Panc1 (cell line): ENCODE data around the gene INS. TPM values are rescaled to one million over a fixed set of nuclear protein-coding genes. Genes with fewer than 3 reads are reported as not detected.

Experiments
- ATAC-seq: fragments of 200-7000 bp; cut with Tn5 transposase; 2 replicates; pipeline ENCODE4 v1.9.1; 2020; ENCODE audit warnings: mild to moderate bottlenecking, moderate library complexity
- BruUV-seq: library from RNA; stranded (reverse); fragments of 400-500 nt; replicated peaks from 2 replicates; lab custom pipeline; 2021; lab: Mats Ljungman, UMichigan
- CTCF ChIA-PET: fragments of 300-600 bp; sonication (Branson Sonifier 250); formaldehyde crosslinking; loops from one replicate; lab custom pipeline; 2022; ENCODE audit warnings: antibody characterized with exemption; lab: Charles Lee
- POLR2A ChIA-PET: fragments of 300-600 bp; sonication (Branson Sonifier 250); formaldehyde crosslinking; loops from one replicate; lab custom pipeline; 2022; ENCODE audit warnings: antibody characterized with exemption; lab: Charles Lee
- DNase-seq: peaks from one replicate; pipeline ENCODE4 v3.0.0-alpha.2; 2010; ENCODE audit warnings: low read depth, low spot score
- H3K27ac ChIP-seq: 2 replicates; pipeline ENCODE4 v1.5.1; 2011; ENCODE audit warnings: mild to moderate bottlenecking, low read length, inconsistent platforms
- H3K27me3 ChIP-seq: fragments of 200-500 bp; sonication (Bioruptor generic); 2 replicates; pipeline ENCODE4 v1.6.0; 2014; ENCODE audit warnings: low read length, inconsistent platforms; ENCODE audit not compliant: control insufficient read depth, insufficient read depth
- H3K36me3 ChIP-seq: fragments of 200-500 bp; sonication (Bioruptor generic); 2 replicates; pipeline ENCODE4 v1.5.1; 2014; ENCODE audit warnings: inconsistent platforms, mild to moderate bottlenecking, low read length, moderate library complexity; ENCODE audit not compliant: control insufficient read depth, insufficient read depth
- H3K4me1 ChIP-seq: 2 replicates; pipeline ENCODE4 v1.5.1; 2011; ENCODE audit warnings: inconsistent platforms, mild to moderate bottlenecking, low read length, moderate library complexity; ENCODE audit not compliant: control insufficient read depth, insufficient read depth
- H3K4me3 ChIP-seq, 2 experiments: 2 replicates each; pipeline ENCODE4 v1.5.1; 2011 to 2012; ENCODE audit warnings: low read depth in 2 of 2, low read length in 2 of 2, mild to moderate bottlenecking in 2 of 2, inconsistent platforms in 1 of 2, moderate library complexity in 1 of 2
- H3K9me3 ChIP-seq: fragments of 200-500 bp; sonication (Bioruptor generic); 2 replicates; pipeline ENCODE4 v1.5.1; 2014; ENCODE audit warnings: low read depth, mild to moderate bottlenecking, inconsistent platforms, low read length, moderate library complexity; ENCODE audit not compliant: control insufficient read depth, insufficient read depth
- CTCF ChIP-seq: fragments of 450-650 bp; IDR thresholded peaks from 2 replicates; pipeline ENCODE4 v1.5.1; 2017; ENCODE audit warnings: mild to moderate bottlenecking
- POLR2AphosphoS5 ChIP-seq: IDR thresholded peaks from 2 replicates; pipeline ENCODE4 v1.6.1; 2012; ENCODE audit warnings: mild to moderate bottlenecking, low read depth, low read length, moderate library complexity
- REST ChIP-seq, 2 experiments: IDR thresholded peaks; 2 replicates each; pipeline ENCODE4 v1.6.1; 2011 to 2012; ENCODE audit warnings: low read depth in 2 of 2, control low read depth in 1 of 2, low read length in 1 of 2, mild to moderate bottlenecking in 1 of 2, moderate library complexity in 1 of 2; ENCODE audit not compliant: insufficient read depth in 1 of 2
- SIN3A ChIP-seq: IDR thresholded peaks from 2 replicates; pipeline ENCODE4 v1.6.1; 2012; ENCODE audit warnings: low read depth, mild to moderate bottlenecking, low read length, moderate library complexity, borderline replicate concordance; ENCODE audit not compliant: insufficient read depth
- TCF7L2 ChIP-seq: IDR thresholded peaks from 2 replicates; pipeline ENCODE4 v1.6.1; 2011; ENCODE audit warnings: mild to moderate bottlenecking, low read depth, low read length, inconsistent platforms
- in situ Hi-C: cut with HindIII; loops from 2 replicates; pipeline ENCODE4 v1.10.0; 2016; ENCODE audit warnings: low sequenced_read_pairs, low pct_unique_long_range_greater_than_20kb
- intact Hi-C: fragments of 100-400 bp; cut with micrococcal nuclease; formaldehyde crosslinking; loops from one replicate; pipeline ENCODE4 v1.10.0; 2022; ENCODE audit not compliant: unreplicated experiment
- total RNA-seq: library from RNA; stranded (reverse); gene quantifications from one replicate; pipeline ENCODE4 v1.2.1, GENCODE V29; 2021; ENCODE audit not compliant: unreplicated experiment

The INS gene
- total RNA-seq, 1 experiment from 2014 or later: not detected

GRCh38 chr11:2163428-2163978 is 2.5 kb upstream of the INS start:
- POLR2A ChIA-PET: no interaction called here
- intact Hi-C loops: no loop called here
- H3K4me3 ChIP-seq: no peak overlapping the region
- H3K36me3 ChIP-seq: no peaks in the 10 kb centered on the region
- no peaks in the 10 kb centered on the region for H3K27me3 ChIP-seq
- TF ChIP-seq SIN3A (no peak), POLR2AphosphoS5 (no peak), CTCF (no peak), REST (IDR thresholded peaks at IDR 0.05; ENCODE audit: insufficient read depth in 1 of 2, low read depth in 2 of 2, low read length in 1 of 2) (no peak), TCF7L2 (no peak)
- no peak for ATAC-seq
- no peak for DNase-seq
- in situ Hi-C loops: no loop called here
- no peaks in the 10 kb centered on the region for H3K9me3 ChIP-seq
- no TSS peak for BruUV-seq
- H3K27ac ChIP-seq: no peak overlapping the region
- CTCF ChIA-PET: interaction anchor here (1.2 to 2.2 kb wide), 2 partner anchors 7 to 12 kb away, joined by 3 to 10 read pairs; no protein-coding TSS in a partner anchor
- H3K4me1 ChIP-seq: no peaks in the 10 kb centered on the region

GRCh38 chr11:2159536-2160413 is 1.2 kb downstream of the INS start:
- intact Hi-C loops: loop anchor here (5.0 kb wide), 1 partner anchor 287 kb away; no protein-coding TSS in a partner anchor
- Histone ChIP-seq H3K27me3 (no peaks in the 10 kb centered on the region), H3K9me3 (no peaks in the 10 kb centered on the region), H3K27ac (no peak overlapping the region), H3K4me3 (no peak overlapping the region), H3K4me1 (peaks cover 4% of the 10 kb centered on the region), H3K36me3 (no peaks in the 10 kb centered on the region)
- no TSS peak for BruUV-seq
- in situ Hi-C loops: no loop called here
- ChIA-PET CTCF (interaction anchor here (0.6 to 1.1 kb wide), 2 partner anchors 10 to 277 kb away, joined by 3 to 4 read pairs; no protein-coding TSS in a partner anchor), POLR2A (interaction anchor here (0.7 kb wide), 2 partner anchors 20 to 192 kb away, joined by 3 to 8 read pairs; no protein-coding TSS in a partner anchor)
- TF ChIP-seq SIN3A (no peak), REST (IDR thresholded peaks at IDR 0.05; ENCODE audit: insufficient read depth in 1 of 2, low read depth in 2 of 2, low read length in 1 of 2) (no peak), POLR2AphosphoS5 (no peak), TCF7L2 (no peak), CTCF (no peak)
- DNase-seq (no peak), ATAC-seq (no peak)
